ENCODE measurements around the gene EBPL.
"Not testable (repeated sequence)": the region's sequence is repeated elsewhere in the genome, so short reads cannot be mapped to it uniquely, and the experiment has no call there.

Gene EBPL

GRCh38 chr13:49632156-49632555 is 59.1 kb downstream of the EBPL start:
- DNase-seq: no peak

- DNase-seq: no peak
These were observed 60.7 kb downstream of the EBPL start for GRCh38 chr13:49630580-49630979.

- no peak for DNase-seq
These were observed 61.3 kb downstream of the EBPL start for GRCh38 chr13:49629947-49630346.

- DNase-seq: no peak
These were observed 61.9 kb downstream of the EBPL start for GRCh38 chr13:49629196-49629938.

- DNase-seq: no peak
These were observed 63.2 kb downstream of the EBPL start, which contains the start of gene ARL11 for GRCh38 chr13:49627831-49628652. Gene ARL11 (plus strand): TSS chr13:49628507. CDS start chr13:49630448, 1,941 bp downstream.

GRCh38 chr13:49625392-49626079 is 65.8 kb downstream of the EBPL start:
- DNase-seq: no peak

GRCh38 chr13:49624229-49624628 is 67.1 kb downstream of the EBPL start:
- no peak for DNase-seq

- DNase-seq: no peak
These were observed 68.9 kb downstream of the EBPL start for GRCh38 chr13:49622174-49622946.

GRCh38 chr13:49620170-49620621 is 71.1 kb downstream of the EBPL start:
- DNase-seq: no peak

GRCh38 chr13:49616676-49617065 is 74.6 kb downstream of the EBPL start:
- no peak for DNase-seq

GRCh38 chr13:49615836-49616675 is 75.2 kb downstream of the EBPL start:
- no peak for DNase-seq

- not testable (repeated sequence) for DNase-seq
These were observed 79.2 kb downstream of the EBPL start for GRCh38 chr13:49612042-49612441.

Data from NCI-H774 (cell line).